Retina (tissue), 1 donor: Measurements from ENCODE around the gene CNGA2.

ENCODE experiments used
- DNase-seq: peaks from one replicate; pipeline ENCODE4 v3.0.0-alpha.2; 2016

CNGA2 gene

GRCh38 chrX:151712253-151712652, 22.3 kb upstream of the CNGA2 start:
- DNase-seq = no peak

DNA sequence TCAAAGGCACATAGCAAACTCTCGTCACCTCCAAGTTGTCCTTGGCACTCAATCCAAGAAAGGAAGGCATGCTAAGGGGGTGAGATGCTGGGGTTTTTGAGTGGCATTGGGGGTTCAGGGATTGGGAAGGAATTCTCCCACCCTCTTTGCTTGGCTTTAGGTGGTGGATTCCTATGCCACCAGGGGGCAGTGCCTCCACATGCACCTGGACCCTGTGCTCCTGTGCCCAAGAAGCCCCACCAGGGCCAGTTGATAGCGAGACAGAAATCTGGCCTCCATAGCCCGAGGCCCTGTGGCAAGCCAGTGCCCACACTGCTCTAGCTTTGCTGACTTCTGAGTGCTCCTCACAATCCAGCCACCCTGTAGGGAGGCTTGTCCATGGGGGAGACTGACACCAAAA, 20.7 kb upstream of the CNGA2 start:
- DNase-seq = no peak

- DNase-seq = no peak
These were observed 20.2 kb upstream of the CNGA2 start for GRCh38 chrX:151714362-151714761.

DNA sequence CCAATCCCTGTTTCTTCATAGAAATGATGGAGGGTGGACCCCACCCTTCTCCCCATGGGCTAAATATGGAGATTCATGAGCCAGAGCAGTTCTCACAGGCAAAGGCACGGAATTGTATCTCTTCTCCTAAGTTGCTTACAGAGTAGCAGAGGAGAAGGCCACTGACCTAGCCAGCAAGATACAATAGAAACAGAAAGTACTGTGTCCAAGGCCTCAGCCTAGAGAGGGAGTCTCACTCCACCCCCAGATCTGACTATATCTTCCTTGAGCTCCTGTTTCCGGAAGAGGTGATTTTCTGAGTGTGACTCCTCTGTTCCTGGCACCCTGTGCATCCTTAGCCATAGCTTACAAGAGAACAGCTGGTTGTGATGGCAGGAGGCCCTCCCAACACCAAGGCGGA, 18.8 kb upstream of the CNGA2 start, which contains the start of gene FATE1:
FATE1 (plus strand) TSS at position 284 of the 400 bp plus-strand sequence; CDS start at position 369, 85 bp downstream.
- no peak for DNase-seq

GRCh38 chrX:151722241-151722846, 12.2 kb upstream of the CNGA2 start:
- peak; percentile 47 for DNase-seq

DNA sequence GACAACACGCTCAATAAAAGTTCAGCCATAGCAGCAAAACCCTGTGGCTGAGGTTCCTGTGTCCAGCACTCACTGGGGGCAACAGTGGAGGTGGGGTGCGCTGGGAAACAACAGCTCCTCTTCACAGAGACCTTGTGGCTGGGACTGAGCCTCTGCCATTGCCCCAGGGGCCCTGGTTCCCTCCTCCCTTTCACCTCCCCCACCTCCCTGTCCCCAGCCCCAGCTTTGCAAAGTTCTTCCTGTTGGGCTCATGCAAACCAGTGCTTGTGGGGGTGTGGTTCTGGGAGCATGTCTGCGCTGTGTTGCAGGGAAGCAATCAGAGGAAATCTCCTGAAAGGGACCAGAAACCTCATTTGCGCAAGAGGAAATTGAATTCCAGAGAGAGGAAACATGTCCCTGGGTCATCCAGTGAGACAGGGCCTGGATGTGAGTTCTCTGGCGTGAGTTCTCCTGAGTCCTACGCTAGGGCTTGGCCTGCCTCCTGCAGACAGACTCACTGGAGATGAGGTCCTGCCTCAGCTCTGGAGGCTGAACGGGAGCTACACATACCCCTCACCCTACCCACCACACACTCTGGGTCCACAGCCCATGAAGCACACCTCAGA, 11.3 kb upstream of the CNGA2 start:
- DNase-seq = no peak

DNA sequence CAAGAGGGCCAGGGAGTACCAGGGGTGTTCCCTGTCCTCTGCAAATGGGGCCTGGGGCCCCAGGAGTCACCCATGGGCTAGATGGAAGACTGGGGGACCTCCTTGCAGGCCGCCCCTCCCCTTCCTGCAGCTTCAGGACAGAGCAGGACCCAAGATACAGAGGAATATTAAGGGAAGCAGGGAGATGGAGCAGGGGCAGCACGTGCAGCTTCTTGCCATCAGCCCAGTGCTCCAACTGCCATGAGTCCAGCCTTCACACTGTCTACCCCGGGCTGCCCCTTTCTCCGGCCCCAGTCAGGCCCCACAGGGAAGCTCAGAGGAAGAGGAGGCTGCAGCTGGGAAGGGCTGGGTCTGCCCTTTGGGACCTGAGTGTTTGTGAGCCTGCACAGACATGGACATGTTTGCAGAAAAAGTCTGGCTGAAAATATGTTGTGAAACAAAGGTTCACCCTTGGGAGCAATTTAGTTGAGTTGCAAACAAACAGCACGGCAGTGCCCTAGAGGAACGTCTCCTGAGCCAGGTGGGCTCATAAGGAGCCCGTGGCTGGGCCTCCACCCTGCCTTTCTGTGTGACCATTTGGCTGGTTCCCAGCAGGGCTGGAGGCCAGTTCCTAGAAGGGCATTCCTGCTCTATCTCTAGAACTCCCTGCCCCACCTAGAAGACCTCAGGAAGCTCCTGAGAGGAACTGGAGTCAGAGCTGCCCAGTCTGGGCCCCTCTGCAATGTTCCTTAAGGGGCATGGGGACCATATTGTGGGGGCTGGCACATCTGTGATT, 9.8 kb upstream of the CNGA2 start:
- no peak for DNase-seq

GRCh38 chrX:151725338-151725614, 9.3 kb upstream of the CNGA2 start:
- DNase-seq = no peak

- no peak for DNase-seq
These were observed 7.8 kb upstream of the CNGA2 start for GRCh38 chrX:151726751-151727150.

GRCh38 chrX:151727346-151727745, 7.2 kb upstream of the CNGA2 start:
- DNase-seq = no peak

DNA sequence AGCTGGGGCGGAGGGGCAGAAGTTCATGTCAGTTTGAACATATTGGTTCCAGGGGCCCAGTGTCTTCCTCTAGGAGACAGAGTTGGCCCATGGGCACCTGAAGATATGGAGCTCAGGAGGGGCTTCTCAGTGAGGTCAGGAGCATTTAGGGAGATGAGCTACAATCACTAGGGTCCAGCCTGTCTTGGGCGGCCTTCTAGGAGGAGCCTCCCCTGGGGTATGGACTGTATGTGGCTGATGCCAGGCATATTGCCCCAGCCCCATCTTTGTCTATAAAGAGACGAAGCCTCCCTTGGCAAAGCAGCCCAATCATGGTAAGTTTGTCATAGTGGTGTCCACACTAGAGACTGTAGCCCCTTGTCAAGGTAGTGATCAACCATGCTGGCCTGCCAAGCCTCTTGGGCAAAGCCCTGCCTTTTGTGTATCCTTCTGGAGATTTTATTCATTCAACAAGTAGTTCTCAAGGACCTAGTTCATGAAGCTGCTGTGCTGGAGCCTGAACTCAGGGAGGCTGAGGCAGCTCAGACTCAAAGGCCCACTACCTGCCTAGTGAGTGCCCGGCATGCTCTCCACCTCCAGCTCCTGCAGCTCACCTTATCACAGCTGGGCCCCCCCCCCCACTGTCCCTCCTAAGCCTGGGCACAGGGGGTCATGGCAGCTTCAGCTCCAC, 5.4 kb upstream of the CNGA2 start:
- DNase-seq = no peak

DNA sequence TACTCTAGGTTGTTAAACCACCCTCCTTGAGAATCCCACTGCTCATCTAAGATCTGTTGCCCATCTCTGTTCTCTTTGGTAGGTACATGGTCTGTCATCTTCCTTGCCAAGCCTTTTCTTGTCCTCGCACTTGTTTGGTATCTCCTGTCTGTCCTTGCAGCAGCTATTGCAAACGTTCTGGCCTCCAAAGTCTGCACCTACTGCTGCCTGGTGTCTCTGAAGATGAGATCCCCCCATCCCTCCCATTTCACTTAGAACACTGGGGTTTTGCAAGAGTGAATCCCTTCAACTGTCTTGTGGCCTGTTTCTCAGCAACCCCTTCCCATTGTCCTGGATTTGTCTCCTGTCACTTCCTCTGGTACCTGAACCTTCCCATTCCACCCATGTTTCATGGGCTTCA, 673 bp downstream of the CNGA2 start:
- DNase-seq = no peak

DNA sequence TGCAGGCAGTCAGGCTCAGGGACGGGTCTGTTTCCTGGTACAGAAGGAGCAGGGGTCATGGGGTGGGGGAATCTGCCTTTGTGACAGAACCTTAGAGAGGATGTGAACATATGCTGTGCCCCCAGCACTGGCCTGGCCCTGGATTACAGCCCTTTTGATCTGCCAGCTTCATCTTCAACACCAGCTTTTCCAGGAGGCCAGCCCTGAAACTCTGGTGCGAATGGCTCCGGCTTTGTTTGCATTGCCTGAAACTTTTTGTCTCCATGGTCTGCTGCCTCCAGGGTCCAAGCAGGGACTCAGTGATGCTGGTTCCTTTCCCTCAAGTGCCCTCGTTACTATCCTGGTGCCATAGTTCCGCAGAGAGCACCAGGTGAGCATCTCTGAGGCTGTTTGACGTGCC, 2.1 kb downstream of the CNGA2 start:
- no peak for DNase-seq

DNA sequence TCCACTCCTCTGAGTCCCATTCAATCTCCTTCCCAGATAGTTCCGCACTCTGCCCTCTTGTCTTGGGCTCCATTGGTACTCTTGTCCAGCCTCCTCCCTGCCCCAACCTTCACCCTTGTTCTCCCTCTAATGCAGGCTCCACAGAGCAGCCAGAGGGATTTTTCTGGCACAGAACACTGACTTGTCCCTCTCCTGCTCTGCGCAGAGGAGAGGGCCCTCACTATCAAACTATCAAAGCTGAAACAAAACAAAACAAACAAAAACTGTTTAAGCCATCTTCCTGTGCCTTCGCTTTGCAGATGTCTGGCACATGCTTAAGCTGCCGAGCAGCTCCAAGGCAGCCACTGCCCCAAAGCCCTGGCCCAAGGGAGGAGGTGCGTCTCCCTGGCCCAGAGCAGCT, 2.9 kb downstream of the CNGA2 start:
- no peak for DNase-seq

DNA sequence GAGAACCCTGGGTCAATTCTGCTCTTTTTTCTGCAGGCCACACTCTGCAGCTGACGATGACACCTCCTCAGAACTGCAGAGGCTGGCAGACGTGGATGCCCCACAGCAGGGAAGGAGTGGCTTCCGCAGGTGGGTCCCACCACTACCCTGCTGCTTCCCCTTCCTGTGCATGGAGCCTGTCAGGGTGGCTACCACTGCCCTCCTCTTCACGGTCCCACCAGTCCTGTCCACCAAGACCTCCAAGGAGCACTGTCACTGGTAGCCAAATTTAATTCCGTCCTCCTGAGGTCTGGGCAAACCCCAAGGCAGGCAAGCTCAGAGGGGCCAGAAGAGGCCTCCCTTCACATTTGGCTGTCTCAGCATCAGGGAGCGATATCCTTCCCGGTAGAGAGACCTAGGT, 4.2 kb downstream of the CNGA2 start:
- DNase-seq = no peak

- DNase-seq = no peak
These were observed 7.1 kb downstream of the CNGA2 start for GRCh38 chrX:151741606-151742005.

GRCh38 chrX:151742311-151742710, 7.8 kb downstream of the CNGA2 start:
- no peak for DNase-seq

DNA sequence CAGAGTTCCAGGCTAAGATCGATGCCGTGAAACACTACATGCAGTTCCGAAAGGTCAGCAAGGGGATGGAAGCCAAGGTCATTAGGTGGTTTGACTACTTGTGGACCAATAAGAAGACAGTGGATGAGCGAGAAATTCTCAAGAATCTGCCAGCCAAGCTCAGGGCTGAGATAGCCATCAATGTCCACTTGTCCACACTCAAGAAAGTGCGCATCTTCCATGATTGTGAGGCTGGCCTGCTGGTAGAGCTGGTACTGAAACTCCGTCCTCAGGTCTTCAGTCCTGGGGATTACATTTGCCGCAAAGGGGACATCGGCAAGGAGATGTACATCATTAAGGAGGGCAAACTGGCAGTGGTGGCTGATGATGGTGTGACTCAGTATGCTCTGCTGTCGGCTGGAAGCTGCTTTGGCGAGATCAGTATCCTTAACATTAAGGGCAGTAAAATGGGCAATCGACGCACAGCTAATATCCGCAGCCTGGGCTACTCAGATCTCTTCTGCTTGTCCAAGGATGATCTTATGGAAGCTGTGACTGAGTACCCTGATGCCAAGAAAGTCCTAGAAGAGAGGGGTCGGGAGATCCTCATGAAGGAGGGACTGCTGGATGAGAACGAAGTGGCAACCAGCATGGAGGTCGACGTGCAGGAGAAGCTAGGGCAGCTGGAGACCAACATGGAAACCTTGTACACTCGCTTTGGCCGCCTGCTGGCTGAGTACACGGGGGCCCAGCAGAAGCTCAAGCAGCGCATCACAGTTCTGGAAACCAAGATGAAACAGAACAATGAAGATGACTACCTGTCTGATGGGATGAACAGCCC, 9.3 kb downstream of the CNGA2 start:
- DNase-seq = no peak

DNA sequence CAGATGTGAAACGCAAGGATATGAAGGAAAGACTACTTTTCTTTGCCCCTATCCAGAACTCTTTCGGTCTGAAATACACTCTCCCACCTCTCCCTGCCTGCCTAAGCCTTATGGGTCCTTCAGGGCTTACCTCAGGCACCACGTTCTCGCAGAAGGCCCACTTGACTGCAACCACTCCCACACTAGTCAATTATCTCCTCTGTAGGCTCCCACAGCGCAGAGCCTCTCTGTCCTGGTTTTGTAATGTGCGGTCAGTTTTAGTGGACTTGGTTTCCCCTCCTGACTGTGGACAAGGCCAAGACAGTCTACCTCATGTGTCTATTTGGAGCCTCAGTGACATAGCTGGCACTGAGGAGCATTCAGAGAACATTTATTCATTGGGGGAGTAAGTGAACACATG, 11.1 kb downstream of the CNGA2 start:
- no peak for DNase-seq

- no peak for DNase-seq
These were observed 12.0 kb downstream of the CNGA2 start for GRCh38 chrX:151746502-151746901.

DNA sequence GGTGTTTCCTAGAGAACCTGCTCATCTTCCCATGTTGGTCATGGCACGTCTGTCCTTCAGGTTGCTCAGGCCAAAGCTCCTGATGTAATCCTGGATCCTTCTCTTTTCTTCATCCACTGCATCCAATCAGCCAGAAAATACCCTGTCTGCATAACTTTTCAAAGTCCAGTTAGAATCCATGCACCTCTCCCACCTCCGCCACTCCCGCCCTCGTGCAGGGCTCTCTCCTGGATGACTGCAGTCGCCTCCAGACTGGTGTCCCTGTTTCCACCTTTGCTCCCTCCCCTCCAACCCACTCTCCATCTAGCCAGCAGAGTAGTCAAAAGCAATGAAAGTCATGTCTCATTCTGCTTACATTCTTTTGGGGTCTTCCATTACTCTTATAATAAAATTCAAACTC, 16.0 kb downstream of the CNGA2 start:
- no peak for DNase-seq

DNA sequence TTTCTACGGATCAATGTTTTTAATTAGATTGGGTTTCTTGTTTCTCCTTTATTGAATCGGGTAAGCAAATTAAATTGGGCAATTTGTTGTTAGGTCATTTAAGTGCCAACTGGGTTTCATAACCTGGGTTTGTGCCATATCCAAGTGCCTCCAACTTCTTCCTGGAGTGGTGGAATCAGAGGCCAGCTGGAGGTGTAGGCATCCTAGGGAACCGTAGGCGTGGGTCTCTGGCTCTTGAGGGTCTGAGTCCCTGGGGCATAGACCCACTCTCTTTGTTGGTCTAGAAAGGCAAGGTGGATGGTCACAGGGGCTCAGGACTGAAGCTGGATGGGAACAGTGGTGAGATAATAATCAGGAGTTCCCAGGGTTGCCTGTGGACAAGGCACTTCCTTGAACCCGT, 18.3 kb downstream of the CNGA2 start:
- DNase-seq = no peak
